HG03439 (cell line): ENCODE data around the gene ADCY10.
"Not testable (repeated sequence)": the region's sequence is repeated elsewhere in the genome, so short reads cannot be mapped to it uniquely, and the experiment has no call there.

Experiments
- ATAC-seq: cut with Tn5 transposase; IDR thresholded peaks from one replicate; pipeline ENCODE4 v1.9.1; 2021; ENCODE audit warnings: mild to moderate bottlenecking, moderate library complexity; ENCODE audit not compliant: unreplicated experiment

The ADCY10 gene

DNA sequence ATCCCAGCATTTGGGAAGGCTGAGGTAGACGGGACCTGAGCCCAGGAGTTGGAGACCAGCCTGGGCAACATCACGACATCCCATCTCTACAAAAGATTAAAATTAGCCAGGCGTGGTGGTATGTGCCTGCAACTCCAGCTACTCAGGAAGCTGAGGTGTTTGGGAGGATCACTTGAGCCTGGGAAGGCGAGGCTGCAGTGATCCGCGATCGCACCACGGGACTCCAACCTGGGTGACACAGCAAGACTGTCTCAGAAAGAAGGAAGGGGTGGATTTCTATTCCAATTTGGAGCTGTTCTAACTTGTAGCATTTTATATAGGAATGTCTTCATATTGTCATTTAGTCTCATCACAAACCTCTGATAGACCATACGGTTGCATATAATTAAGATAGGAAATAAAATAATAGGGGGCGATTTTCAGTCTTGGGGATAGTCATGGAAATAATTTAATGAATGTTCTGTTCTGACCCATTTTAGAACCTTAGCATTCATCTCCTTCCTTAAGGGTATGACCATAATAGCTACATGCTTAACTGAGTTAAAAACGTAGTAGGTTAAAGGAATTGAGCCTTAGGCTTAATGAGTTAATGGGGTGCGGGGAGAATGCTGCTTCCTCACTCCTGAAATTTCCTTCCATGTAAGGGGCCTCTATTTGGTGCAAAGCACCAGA, 93.1 kb downstream of the ADCY10 start:
- no peak for ATAC-seq

DNA sequence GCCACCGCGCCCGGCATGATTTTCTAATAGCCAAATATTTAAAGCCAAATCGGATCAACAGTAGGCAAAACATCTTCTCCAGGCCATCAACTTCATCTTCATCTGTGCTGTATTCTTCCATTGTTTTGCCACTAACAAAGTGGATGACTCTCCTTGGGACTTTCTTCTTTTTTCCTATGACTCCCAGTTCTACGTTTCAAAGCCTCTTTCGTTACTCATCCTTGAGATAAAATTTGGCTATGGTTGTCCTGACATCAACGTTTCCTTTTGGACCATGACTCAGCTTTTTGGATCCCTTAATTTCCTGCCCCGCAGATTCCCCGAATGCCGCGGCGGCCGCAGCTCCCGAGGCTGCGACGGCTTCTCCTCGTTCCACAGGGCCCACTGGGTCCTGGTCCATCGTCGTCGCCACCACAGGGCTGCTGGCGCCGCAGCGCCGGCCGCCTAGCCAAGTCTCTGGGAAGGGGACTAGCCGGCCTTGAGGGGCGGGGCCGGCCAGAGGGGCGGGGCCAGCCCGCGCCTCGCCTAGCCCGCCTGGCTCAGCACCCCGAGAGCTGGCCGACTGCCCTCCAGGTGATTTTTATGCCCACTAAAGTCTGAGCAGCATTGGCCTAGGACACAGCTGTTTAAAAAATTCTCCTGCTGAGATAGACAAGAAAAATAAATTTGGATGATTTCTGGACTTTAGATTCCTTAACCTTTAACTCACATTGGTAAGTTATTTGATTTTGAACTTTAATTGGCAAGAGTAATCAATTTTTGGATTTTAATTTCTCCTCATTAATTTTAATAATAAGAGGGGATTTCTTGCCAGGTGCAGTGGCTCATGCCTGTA, 93.9 kb downstream of the ADCY10 start:
- no peak for ATAC-seq

- no peak for ATAC-seq
Measured at GRCh38 chr1:167815650-167816049, 98.3 kb downstream of the ADCY10 start.

GRCh38 chr1:167812972-167813371, 101.0 kb downstream of the ADCY10 start:
- no peak for ATAC-seq

DNA sequence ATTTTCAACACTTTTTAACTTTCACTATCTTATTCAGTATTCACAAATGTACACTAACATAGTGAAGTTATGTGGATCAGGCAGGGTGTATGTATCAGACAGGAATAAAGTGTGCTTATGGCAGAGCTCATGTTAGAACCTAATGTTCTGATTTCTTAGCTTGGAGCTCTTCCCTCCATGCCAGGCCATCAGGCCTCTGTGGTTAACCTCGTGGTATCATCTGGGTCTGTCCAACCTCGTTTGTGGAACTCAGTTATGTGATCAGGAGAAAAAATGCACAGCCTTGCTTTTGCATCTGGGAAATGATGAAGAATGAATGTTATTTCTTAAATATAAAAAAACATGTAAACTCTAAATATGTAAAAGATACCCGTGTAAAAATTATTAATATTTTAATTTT, 105.2 kb downstream of the ADCY10 start:
- no peak for ATAC-seq

GRCh38 chr1:167808104-167808503, 105.8 kb downstream of the ADCY10 start:
- ATAC-seq: no peak

DNA sequence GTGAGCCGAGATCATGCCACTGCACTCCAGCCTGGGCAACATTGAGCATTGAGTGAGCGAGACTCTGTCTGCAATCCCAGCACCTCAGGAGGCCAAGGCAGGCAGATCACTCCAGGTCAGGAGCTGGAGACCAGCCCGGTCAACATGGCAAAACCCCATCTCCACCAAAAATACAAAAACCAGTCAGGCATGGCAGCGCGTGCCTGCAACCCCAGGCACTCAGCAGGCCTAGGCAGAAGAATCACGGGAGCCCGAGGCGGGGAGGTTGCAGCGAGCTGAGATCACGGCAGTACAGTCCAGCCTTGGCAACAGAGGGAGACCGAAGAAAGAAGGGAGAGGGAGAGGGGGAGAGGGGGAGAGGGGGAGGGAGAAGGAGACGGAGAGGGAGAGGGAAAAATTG, 107.3 kb downstream of the ADCY10 start:
- ATAC-seq: not testable (repeated sequence)

GRCh38 chr1:167806235-167806634, 107.7 kb downstream of the ADCY10 start:
- not testable (repeated sequence) for ATAC-seq

DNA sequence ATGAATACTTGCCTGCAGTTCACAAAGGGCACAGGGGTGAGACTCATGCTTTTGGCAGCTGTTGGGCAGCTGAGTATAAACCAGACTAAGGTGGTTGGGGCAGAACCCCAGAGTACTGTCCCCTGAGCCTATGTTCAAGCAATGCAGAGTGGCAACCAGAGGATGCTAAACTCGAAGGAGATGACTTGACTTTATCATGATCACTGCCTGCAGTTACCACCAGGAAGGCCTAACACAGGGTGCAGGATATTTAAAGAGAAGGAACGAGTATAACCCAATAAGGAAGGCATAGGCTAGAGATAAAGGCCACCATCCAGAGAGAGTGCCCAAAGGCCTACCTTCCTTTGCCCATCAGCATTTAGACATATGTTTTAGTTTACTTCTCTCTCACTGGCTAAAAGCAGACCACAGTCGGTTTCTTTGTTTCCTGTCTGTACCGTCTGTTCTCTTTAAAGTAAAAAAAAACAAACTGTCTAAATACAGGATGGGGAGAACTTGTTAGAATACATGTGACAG, 108.8 kb downstream of the ADCY10 start:
- ATAC-seq: no peak

DNA sequence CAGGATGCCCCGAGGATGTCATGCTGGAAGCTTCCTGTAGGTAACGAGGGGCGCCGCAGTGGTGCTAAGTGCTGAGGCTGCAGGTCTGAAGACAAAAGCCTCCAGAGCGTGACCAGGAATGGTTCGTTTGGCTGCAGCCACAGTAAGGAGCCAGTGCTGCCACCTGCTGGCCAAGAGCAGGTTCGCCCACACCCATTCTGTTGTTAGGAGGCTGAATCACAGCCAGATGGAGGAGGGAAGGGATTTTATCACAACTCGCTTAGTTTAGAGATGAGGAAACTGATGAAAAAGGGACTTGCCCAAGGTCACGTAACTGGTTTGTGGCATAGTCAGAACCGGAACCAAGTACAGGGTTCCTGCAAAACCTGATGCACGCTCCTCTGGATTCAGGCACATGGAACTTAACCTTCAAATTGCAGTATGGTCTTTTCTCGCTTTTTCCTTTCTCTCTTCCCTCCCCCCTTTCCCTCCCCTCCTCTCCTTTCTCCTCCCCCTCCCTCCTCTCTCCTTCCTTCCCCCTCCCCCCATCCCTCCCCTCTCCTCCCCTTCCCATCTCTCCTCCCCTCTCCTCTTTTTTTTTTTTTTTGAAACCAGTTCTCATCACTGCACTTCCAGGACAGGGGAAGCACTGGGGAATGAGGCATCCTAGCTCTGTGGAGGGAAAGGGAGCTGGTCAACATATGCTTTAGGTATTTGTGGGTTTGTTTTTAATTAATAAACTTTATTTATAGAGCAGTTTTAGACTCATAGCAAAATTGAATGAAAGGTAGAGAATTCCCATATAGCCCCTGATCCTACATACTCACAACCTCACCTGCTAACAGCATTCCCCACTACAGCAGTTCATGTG, 110.4 kb downstream of the ADCY10 start:
- peak; percentile 91 for ATAC-seq

GRCh38 chr1:167802235-167802634, 111.7 kb downstream of the ADCY10 start:
- ATAC-seq: no peak

- ATAC-seq: no peak
Measured at GRCh38 chr1:167800251-167800650, 113.7 kb downstream of the ADCY10 start.

DNA sequence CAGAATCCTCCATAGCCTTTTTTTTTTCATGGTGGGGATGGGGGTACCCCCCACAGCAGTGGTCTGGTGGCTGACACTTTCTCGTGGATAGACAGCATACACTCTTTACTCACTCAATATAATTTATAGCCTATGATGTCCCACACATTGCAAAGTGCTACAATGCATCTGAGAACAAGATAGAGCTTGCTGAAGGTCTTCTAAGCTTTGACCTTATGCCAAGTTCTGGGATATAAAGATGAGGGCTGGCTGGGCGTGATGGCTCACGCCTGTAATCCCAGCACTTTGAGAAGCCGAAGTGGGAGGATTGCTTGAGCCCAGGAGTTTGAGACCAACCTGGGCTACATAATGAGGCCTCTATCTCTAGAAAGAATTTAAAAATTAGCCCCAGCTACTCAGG, 114.2 kb downstream of the ADCY10 start:
- no peak for ATAC-seq

GRCh38 chr1:167798952-167799351, 115.0 kb downstream of the ADCY10 start:
- ATAC-seq: no peak

DNA sequence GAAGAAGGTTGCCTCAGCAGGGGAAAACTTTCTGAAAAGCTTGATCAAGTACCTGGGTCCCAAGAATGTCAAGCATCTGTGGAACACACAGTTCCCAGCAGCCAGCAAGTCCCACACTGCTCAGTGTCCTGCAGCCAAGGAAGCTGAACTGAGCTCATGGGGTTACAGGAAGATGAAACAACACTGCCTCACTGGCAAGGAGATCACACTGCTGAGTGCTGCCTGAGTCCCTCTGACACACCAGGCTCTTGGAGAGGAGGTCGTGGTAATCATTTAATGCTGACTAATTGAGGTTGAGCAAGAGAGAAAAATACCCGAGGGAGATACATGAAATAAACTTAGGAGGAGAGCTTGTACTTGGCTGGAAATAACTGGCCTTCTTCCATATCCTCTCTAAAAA, 116.9 kb downstream of the ADCY10 start:
- no peak for ATAC-seq

- no peak for ATAC-seq
Measured at GRCh38 chr1:167795810-167796740, 117.9 kb downstream of the ADCY10 start.

DNA sequence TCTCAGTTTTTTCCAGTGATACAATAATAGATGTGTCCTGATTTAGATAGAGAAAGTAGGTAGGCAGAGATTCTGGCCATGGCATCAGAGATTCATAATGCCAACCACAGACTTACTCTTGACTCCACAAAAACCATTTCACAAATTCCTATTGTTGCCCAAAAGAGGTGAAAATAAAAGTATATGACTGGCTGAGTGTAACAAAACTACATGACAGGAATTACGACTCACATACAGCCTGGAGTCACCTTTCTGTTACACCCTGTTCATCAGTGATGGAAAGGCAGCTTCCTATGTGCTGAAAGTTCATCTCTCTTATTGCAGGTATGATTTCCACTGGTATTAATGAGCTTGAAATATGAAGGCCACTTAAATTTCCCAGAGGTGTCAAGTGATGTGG, 119.9 kb downstream of the ADCY10 start:
- ATAC-seq: no peak

GRCh38 chr1:167792188-167792565, 121.8 kb downstream of the ADCY10 start:
- no peak for ATAC-seq

DNA sequence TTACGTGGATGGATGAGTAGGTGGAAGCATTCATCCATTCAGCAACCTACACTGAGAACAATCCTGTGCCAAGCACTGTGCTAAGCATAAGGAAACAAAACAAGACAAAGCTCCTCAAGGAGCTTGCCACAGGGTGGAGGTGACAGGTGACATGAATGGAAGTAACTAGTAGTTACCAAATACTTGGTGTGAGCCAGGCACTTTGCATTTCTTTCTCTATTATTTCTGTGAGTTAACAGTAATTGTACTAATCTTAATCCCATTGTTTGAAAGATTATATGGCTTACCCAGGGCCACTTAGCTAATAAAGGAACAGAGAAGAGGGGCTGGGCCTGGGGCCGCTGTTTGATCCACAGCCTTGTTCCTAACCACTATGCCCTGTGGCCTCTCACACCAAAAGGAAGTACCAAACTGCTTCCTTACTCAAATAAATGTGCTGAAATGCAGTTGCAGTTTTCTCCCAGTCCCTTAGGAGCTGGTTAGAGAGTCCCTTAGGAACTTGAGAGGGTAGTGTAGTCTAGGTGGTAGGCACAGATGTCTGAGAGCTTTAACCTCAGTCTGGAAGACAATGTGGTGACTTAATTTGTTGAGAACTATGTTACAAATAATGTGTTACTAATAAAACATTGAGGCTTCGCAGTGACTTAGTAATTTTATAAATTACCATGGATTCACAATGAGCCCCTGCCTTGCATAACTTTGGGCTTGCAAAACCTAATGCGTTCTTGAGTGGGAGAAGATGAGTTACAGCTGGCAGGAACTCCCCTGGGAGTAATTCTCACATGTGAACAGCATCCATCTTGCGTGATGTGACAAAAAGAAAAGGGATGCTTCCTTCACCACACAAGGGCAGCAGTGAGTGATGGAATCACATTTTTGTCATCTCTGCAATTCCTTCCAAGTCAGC, 122.4 kb downstream of the ADCY10 start:
- no peak for ATAC-seq
